ENCODE data around the gene EPB41. TPM values are rescaled to one million over a fixed set of nuclear protein-coding genes. Genes with fewer than 3 reads are reported as not detected.

The EPB41 gene
- total and polyA plus RNA-seq, 2 donors (not counting 3 experiments of a cell fraction or from before 2014, with no cell fraction given), result 22.3 to 45.7 TPM

DNA sequence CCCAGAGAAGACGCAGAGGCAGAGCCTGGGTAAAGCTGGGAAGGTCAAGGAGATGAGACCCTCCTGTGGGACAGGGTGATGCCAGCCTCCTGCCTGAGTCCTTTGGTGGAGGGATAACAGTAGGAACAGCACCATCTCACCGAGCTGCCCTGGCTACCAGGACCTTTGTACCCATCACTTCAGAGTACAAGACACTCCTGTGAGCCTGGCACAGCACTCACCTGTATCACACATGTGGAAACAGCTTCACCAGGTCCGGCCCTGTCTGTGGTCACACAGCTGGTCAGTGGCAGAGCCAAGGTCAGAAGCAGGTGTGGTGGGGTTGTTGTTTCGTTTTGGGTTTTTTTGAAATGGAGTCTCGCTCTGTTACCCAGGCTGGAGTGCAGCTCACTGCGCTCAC, 214.4 kb downstream of the EPB41 start:
- Histone ChIP-seq H3K4me3 (replicated peaks in 1 of 3; ENCODE audit: insufficient read depth in 1 of 3, low read depth in 1 of 3, low read length in 3 of 3) (no peak overlapping the region), H3K4me2 (ENCODE audit: insufficient read depth, low read length) (no peak overlapping the region), H4K20me1 (replicated peaks; ENCODE audit: control insufficient read depth, extremely low read depth, insufficient read depth, low read length) (no peaks in the 10 kb centered on the region), H3K79me2 (ENCODE audit: control insufficient read depth, insufficient read depth, low read length) (no peaks in the 10 kb centered on the region), H3K27me3 (ENCODE audit: control insufficient read depth in 2 of 2, insufficient read depth in 2 of 2, low read length in 2 of 2) (no peaks in the 10 kb centered on the region), H3K9ac (replicated peaks; ENCODE audit: extremely low read depth, insufficient read depth, low read length) (no peak overlapping the region), H3K9me3 (replicated peaks; ENCODE audit: control insufficient read depth, insufficient read depth, low read length) (no peaks in the 10 kb centered on the region), H3K36me3 (ENCODE audit: control insufficient read depth in 2 of 2, extremely low read depth in 1 of 2, insufficient read depth in 2 of 2, low read length in 2 of 2) (no peaks in the 10 kb centered on the region), H3K9me1 (replicated peaks; ENCODE audit: control insufficient read depth, extremely low read depth, insufficient read depth, low read length) (no peaks in the 10 kb centered on the region), H2AFZ (ENCODE audit: low read depth, low read length) (no peak overlapping the region), H3K4me1 (ENCODE audit: control insufficient read depth, extremely low read depth, insufficient read depth, low read length) (peaks cover 7% of the 10 kb centered on the region), H3K27ac (ENCODE audit: insufficient read depth, low read depth, low read length) (no peak overlapping the region)
- no peak for TF ChIP-seq GATA2 (IDR thresholded peaks at IDR 0.05; ENCODE audit: insufficient read depth, insufficient read length, low read depth, low read length)
- TF ChIP-seq POLR2AphosphoS5 (IDR thresholded peaks at IDR 0.05; ENCODE audit: insufficient read depth, low read depth, low read length), result no peak
- no peak for TF ChIP-seq EZH2 (IDR thresholded peaks at IDR 0.05; ENCODE audit: borderline replicate concordance, low read depth, low read length, severe bottlenecking)
- TF ChIP-seq JUN (IDR thresholded peaks at IDR 0.05; ENCODE audit: borderline replicate concordance, insufficient read depth, insufficient read length, low read depth), result no peak
- no peak for TF ChIP-seq MYC (IDR thresholded peaks at IDR 0.05; ENCODE audit: low read depth, low read length)
- TF ChIP-seq, protein P1, sequence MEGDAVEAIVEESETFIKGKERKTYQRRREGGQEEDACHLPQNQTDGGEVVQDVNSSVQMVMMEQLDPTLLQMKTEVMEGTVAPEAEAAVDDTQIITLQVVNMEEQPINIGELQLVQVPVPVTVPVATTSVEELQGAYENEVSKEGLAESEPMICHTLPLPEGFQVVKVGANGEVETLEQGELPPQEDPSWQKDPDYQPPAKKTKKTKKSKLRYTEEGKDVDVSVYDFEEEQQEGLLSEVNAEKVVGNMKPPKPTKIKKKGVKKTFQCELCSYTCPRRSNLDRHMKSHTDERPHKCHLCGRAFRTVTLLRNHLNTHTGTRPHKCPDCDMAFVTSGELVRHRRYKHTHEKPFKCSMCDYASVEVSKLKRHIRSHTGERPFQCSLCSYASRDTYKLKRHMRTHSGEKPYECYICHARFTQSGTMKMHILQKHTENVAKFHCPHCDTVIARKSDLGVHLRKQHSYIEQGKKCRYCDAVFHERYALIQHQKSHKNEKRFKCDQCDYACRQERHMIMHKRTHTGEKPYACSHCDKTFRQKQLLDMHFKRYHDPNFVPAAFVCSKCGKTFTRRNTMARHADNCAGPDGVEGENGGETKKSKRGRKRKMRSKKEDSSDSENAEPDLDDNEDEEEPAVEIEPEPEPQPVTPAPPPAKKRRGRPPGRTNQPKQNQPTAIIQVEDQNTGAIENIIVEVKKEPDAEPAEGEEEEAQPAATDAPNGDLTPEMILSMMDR (IDR thresholded peaks at IDR 0.05; ENCODE audit: extremely low read depth in 1 of 2, insufficient read depth in 1 of 2, low read depth in 1 of 2, low read length in 2 of 2), result no peak
- no peak for TF ChIP-seq FOS (IDR thresholded peaks at IDR 0.05; ENCODE audit: borderline replicate concordance, insufficient read depth, low read length)
- no peak for TF ChIP-seq POLR2A (IDR thresholded peaks at IDR 0.05; ENCODE audit: low read depth, low read length)
- TF ChIP-seq MAX (IDR thresholded peaks at IDR 0.05; ENCODE audit: insufficient read depth, insufficient read length), result no peak
- ChIA-PET CTCF (interaction anchor here (1.0 kb wide), 1 partner anchor 74 kb away, joined by 3 read pairs; no protein-coding TSS in a partner anchor), POLR2A (no interaction called here)
- DNase-seq (ENCODE audit: low read depth, low spot score) (no peak), FAIRE-seq (no peak)
- dilution Hi-C loops (cut with MboI; ENCODE audit: extremely low pct_ligation_motif_present, low sequenced_read_pairs) (no loop called here), intact Hi-C loops (cut with micrococcal nuclease) (no loop called here)
- BruUV-seq (replicated peaks), result no TSS peak

All from endothelial cell of umbilical vein (primary cell).